Tibial artery (tissue), 4 donors: ENCODE results near the gene ZNF28.
"Not testable (repeated sequence)": the region's sequence is repeated elsewhere in the genome, so short reads cannot be mapped to it uniquely, and the experiment has no call there.

ENCODE experiments used
- DNase-seq, 2 donors: peaks; one replicate each; pipeline ENCODE4 v3.0.0-alpha.2; 2019
- H3K27ac ChIP-seq, 2 donors: fragments of 200-600 bp; sonication (generic) in 1 of 2; 1 replicate in 1 of 2; 2 replicates in 1 of 2; pipeline ENCODE4 v1.5.1; 2018 to 2019; ENCODE audit warnings: mild to moderate bottlenecking in 1 of 2
- H3K27me3 ChIP-seq, 2 donors: fragments of 200-600 bp; sonication (generic) in 1 of 2; one replicate each; pipeline versions ENCODE4 v1.5.1 to v1.6.0; 2016 to 2019
- H3K36me3 ChIP-seq, 3 donors: fragments of 200-600 bp; sonication (generic) in 2 of 3; one replicate each; pipeline ENCODE4 v1.5.1; 2016 to 2019; ENCODE audit warnings: mild to moderate bottlenecking in 2 of 3
- H3K4me1 ChIP-seq, 4 donors: fragments of 200-600 bp; sonication (generic) in 2 of 4; 1 replicate in 3 of 4; 2 replicates in 1 of 4; pipeline ENCODE4 v1.5.1; 2016 to 2019
- H3K4me3 ChIP-seq, 2 donors: fragments of 200-600 bp; sonication (generic) in 1 of 2; 1 replicate in 1 of 2; 2 replicates in 1 of 2; pipeline ENCODE4 v1.5.1; 2018 to 2019; ENCODE audit warnings: mild to moderate bottlenecking in 2 of 2
- H3K9me3 ChIP-seq, 3 donors: fragments of 200-600 bp; sonication (generic) in 1 of 3; one replicate each; pipeline ENCODE4 v1.5.1; 2016 to 2019
- CTCF ChIP-seq, 2 experiments: fragments of 200-600 bp in 1 of 2; fragments of 450-650 bp in 1 of 2; IDR thresholded peaks; one replicate each; pipeline ENCODE4 v1.5.1; 2017 to 2019; ENCODE audit warnings: antibody characterized with exemption in 2 of 2, mild to moderate bottlenecking in 1 of 2, moderate library complexity in 1 of 2
- intact Hi-C: fragments of 100-400 bp; cut with DNase I; formaldehyde crosslinking; loops from one replicate; pipeline ENCODE4 v1.15.0; 2023; ENCODE audit warnings: low total_unique reads

The ZNF28 gene

GRCh38 chr19:52825765-52826164 lies 4.3 kb upstream of the ZNF28 start:
- Histone ChIP-seq H3K27me3 (no peaks in the 10 kb centered on the region), H3K27ac (no peak overlapping the region), H3K36me3 (no peaks in the 10 kb centered on the region), H3K4me3 (no peak overlapping the region), H3K9me3 (no peaks in the 10 kb centered on the region), H3K4me1 (peaks cover 0 to 3% (median under 1%) of the 10 kb centered on the region in 4 donors)
- intact Hi-C loops = no loop called here
- no peak for DNase-seq
- TF ChIP-seq CTCF (IDR thresholded peaks at IDR 0.05) = no peak

GRCh38 chr19:52823676-52824075 lies 2.2 kb upstream of the ZNF28 start:
- H3K9me3 ChIP-seq = no peaks in the 10 kb centered on the region
- intact Hi-C loops = loop anchor here (5.0 kb wide), 1 partner anchor 34 kb away; the partner anchor contains the start of gene ZNF468
- no peak for DNase-seq

GRCh38 chr19:52820472-52821203 lies 795 bp downstream of the ZNF28 start:
- peak in 1 of 2 donors; percentile 65 for DNase-seq
- not testable (repeated sequence) for H3K27me3 ChIP-seq, H3K9me3 ChIP-seq, H3K4me1 ChIP-seq
- Histone ChIP-seq H3K27ac (peak overlapping the region; percentile 70 to 82), H3K4me3 (peak overlapping the region; percentile 65 to 72), H3K36me3 (peaks cover 0 to 29% (median 14%) of the 10 kb centered on the region in 3 donors)
- intact Hi-C loops = loop anchor here (5.0 kb wide), 1 partner anchor 37 kb away; the partner anchor contains the start of gene ZNF468

More at GRCh38 chr19:52823676-52824075, 2.2 kb upstream of the ZNF28 start:
- Histone ChIP-seq H3K27me3 (no peaks in the 10 kb centered on the region), H3K27ac (no peak overlapping the region), H3K36me3 (no peaks in the 10 kb centered on the region), H3K4me3 (no peak overlapping the region), H3K4me1 (peaks cover 0 to 8% (median 5%) of the 10 kb centered on the region in 4 donors)
- TF ChIP-seq CTCF (IDR thresholded peaks at IDR 0.05) = no peak

GRCh38 chr19:52809801-52810200 lies 11.6 kb downstream of the ZNF28 start:
- peaks cover 0 to 34% (median 11%) of the 10 kb centered on the region in 3 donors for H3K9me3 ChIP-seq
- H3K27me3 ChIP-seq = no peaks in the 10 kb centered on the region
- H3K27ac ChIP-seq = no peak overlapping the region
- no peaks in the 10 kb centered on the region for H3K4me1 ChIP-seq
- DNase-seq = no peak
- H3K36me3 ChIP-seq = peaks cover 42 to 74% (median 72%) of the 10 kb centered on the region in 3 donors
- TF ChIP-seq CTCF (IDR thresholded peaks at IDR 0.05) = no peak
- intact Hi-C loops = loop anchor here (10.0 kb wide), 1 partner anchor 1815 kb away; no protein-coding TSS in a partner anchor
- H3K4me3 ChIP-seq = no peak overlapping the region

GRCh38 chr19:52799950-52800640 lies 21.3 kb downstream of the ZNF28 start:
- H3K4me3 ChIP-seq, H3K4me1 ChIP-seq, intact Hi-C loops, H3K27me3 ChIP-seq, DNase-seq, H3K27ac ChIP-seq: not testable (repeated sequence)
- Histone ChIP-seq H3K9me3 (peaks cover 7 to 92% (median 77%) of the 10 kb centered on the region in 3 donors), H3K36me3 (peaks cover 60 to 74% (median 74%) of the 10 kb centered on the region in 3 donors)

GRCh38 chr19:52789440-52789839 lies 32.0 kb downstream of the ZNF28 start:
- no peaks in the 10 kb centered on the region for H3K27me3 ChIP-seq
- DNase-seq = no peak
- H3K4me1 ChIP-seq = peaks cover 0 to 13% (median 7%) of the 10 kb centered on the region in 4 donors
- intact Hi-C loops = no loop called here
- H3K9me3 ChIP-seq = peaks cover 0 to 5% (median 0%) of the 10 kb centered on the region in 3 donors
- H3K27ac ChIP-seq = no peak overlapping the region
- H3K4me3 ChIP-seq = no peak overlapping the region
- TF ChIP-seq CTCF (IDR thresholded peaks at IDR 0.05) = no peak
- no peaks in the 10 kb centered on the region for H3K36me3 ChIP-seq
